GM23338 (cell line): ENCODE results near the gene XPNPEP3. TPM values are rescaled to one million over a fixed set of nuclear protein-coding genes. Genes with fewer than 3 reads are reported as not detected.
"Not testable (repeated sequence)": the region's sequence is repeated elsewhere in the genome, so short reads cannot be mapped to it uniquely, and the experiment has no call there.

Source experiments
- ATAC-seq: fragments of 200-7000 bp; cut with Tn5 transposase; 3 replicates; pipeline ENCODE4 v1.9.1; 2020
- DNase-seq: peaks from one replicate; pipeline ENCODE4 v3.0.0-alpha.2; 2015; ENCODE audit warnings: low spot score
- H2AFZ ChIP-seq: fragments of 200-600 bp; sonication (generic); 2 replicates; pipeline ENCODE4 v1.8.0; 2016; ENCODE audit warnings: antibody characterized with exemption, mild to moderate bottlenecking, moderate library complexity
- H3F3A ChIP-seq: fragments of 200-600 bp; sonication (generic); replicated peaks from 2 replicates; pipeline ENCODE4 v1.8.0; 2017; ENCODE audit warnings: antibody characterized with exemption, mixed run types, low read depth
- H3K27ac ChIP-seq: fragments of 200-600 bp; sonication (generic); 2 replicates; pipeline ENCODE4 v1.6.1; 2016; ENCODE audit warnings: low read depth
- H3K27me3 ChIP-seq: fragments of 200-600 bp; sonication (generic); 2 replicates; pipeline ENCODE4 v1.8.0; 2016; ENCODE audit warnings: mild to moderate bottlenecking, mixed run types, moderate library complexity; ENCODE audit not compliant: insufficient read depth
- H3K36me3 ChIP-seq: fragments of 200-600 bp; sonication (generic); 2 replicates; pipeline ENCODE4 v1.8.0; 2016; ENCODE audit warnings: mild to moderate bottlenecking; ENCODE audit not compliant: insufficient read depth
- H3K4me1 ChIP-seq: fragments of 200-600 bp; sonication (generic); 2 replicates; pipeline ENCODE4 v1.8.0; 2016; ENCODE audit warnings: mild to moderate bottlenecking, moderate library complexity; ENCODE audit not compliant: insufficient read depth
- H3K4me2 ChIP-seq: fragments of 200-600 bp; sonication (generic); 2 replicates; pipeline ENCODE4 v1.7.1; 2017; ENCODE audit warnings: mixed run types
- H3K4me3 ChIP-seq: fragments of 200-600 bp; sonication (generic); 2 replicates; pipeline ENCODE4 v1.6.1; 2016; ENCODE audit warnings: mixed run types
- H3K79me2 ChIP-seq: fragments of 200-600 bp; sonication (generic); replicated peaks from 2 replicates; pipeline ENCODE4 v1.8.0; 2017; ENCODE audit warnings: mild to moderate bottlenecking; ENCODE audit not compliant: insufficient read depth
- H3K9me2 ChIP-seq: fragments of 200-600 bp; sonication (generic); 2 replicates; pipeline ENCODE4 v1.8.0; 2017; ENCODE audit not compliant: insufficient read depth
- H4K20me1 ChIP-seq: fragments of 200-600 bp; sonication (generic); replicated peaks from 2 replicates; pipeline ENCODE4 v1.8.0; 2017; ENCODE audit warnings: mild to moderate bottlenecking; ENCODE audit not compliant: insufficient read depth
- H3K27ac Mint-ChIP-seq: 2 replicates; pipeline ENCODE4 v1.8.0; 2020; ENCODE audit warnings: inconsistent platforms, mild to moderate bottlenecking, moderate library complexity, mixed read lengths
- H3K27me3 Mint-ChIP-seq: 3 replicates; pipeline ENCODE4 v1.8.0; 2022; ENCODE audit warnings: low read depth, mild to moderate bottlenecking, moderate library complexity, mixed read lengths, inconsistent platforms; ENCODE audit not compliant: insufficient read depth, poor library complexity
- H3K36me3 Mint-ChIP-seq: 3 replicates; pipeline ENCODE4 v1.8.0; 2021; ENCODE audit warnings: low read depth, mild to moderate bottlenecking, inconsistent platforms, moderate library complexity, mixed read lengths
- H3K4me1 Mint-ChIP-seq: 3 replicates; pipeline ENCODE4 v1.8.0; 2020; ENCODE audit warnings: mild to moderate bottlenecking, inconsistent platforms, mixed read lengths
- H3K4me3 Mint-ChIP-seq: 3 replicates; pipeline ENCODE4 v1.8.0; 2021; ENCODE audit warnings: moderate library complexity, mild to moderate bottlenecking, inconsistent platforms, mixed read lengths
- H3K9me3 Mint-ChIP-seq: 3 replicates; pipeline ENCODE4 v1.8.0; 2020; ENCODE audit warnings: moderate library complexity, mild to moderate bottlenecking, inconsistent platforms, mixed read lengths
- CREB1 ChIP-seq: fragments of 250-450 bp; sonication (Bioruptor Pico); IDR thresholded peaks from 2 replicates; pipeline ENCODE4 v1.5.0; 2020; ENCODE audit warnings: low read depth, mild to moderate bottlenecking, moderate library complexity
- CTCF ChIP-seq, 2 experiments: fragments of 200-600 bp in 1 of 2; sonication (generic) in 1 of 2; conservative IDR thresholded peaks; 2 replicates each; pipeline versions ENCODE4 v1.5.1 to v1.6.1; 2016 to 2017; ENCODE audit warnings: antibody characterized with exemption in 2 of 2, low read depth in 2 of 2, mild to moderate bottlenecking in 2 of 2, moderate library complexity in 1 of 2
- EZH2phosphoT487 ChIP-seq: fragments of 200-600 bp; sonication (generic); IDR thresholded peaks from one replicate; pipeline ENCODE4 v1.8.1; 2018; ENCODE audit warnings: antibody characterized with exemption; ENCODE audit not compliant: unreplicated experiment
- POLR2AphosphoS5 ChIP-seq: IDR thresholded peaks from 2 replicates; pipeline ENCODE4 v1.6.1; 2016; ENCODE audit warnings: antibody characterized with exemption, low read depth
- STAT1 ChIP-seq: IDR thresholded peaks from one replicate; pipeline ENCODE4 v1.6.1; 2016; ENCODE audit warnings: antibody characterized with exemption; ENCODE audit not compliant: unreplicated experiment
- polyA plus RNA-seq: library from polyadenylated mRNA; unstranded; fragments of >200 nt; fragmentation: Nextera tagmentation; extraction: Ambion mirVana; gene quantifications from 2 replicates; pipeline ENCODE4 v1.2.1, GENCODE V29; 2016
- total RNA-seq: library from RNA; depleted of rRNA; stranded (reverse); fragments of >200 nt; shearing (Covaris generic); gene quantifications from 2 replicates; pipeline ENCODE4 v1.2.3, GENCODE V29; 2014

XPNPEP3 gene
- total and polyA plus RNA-seq, 2 experiments from 2014 or later: 11.6 to 19.5 TPM

GRCh38 chr22:40844951-40845350 lies 12.0 kb upstream of the XPNPEP3 start:
- H3K4me2 ChIP-seq: no peak overlapping the region
- H3K9me2 ChIP-seq: no peaks in the 10 kb centered on the region
- H2AFZ ChIP-seq: no peak overlapping the region
- no peak overlapping the region for H3K27ac ChIP-seq
- ATAC-seq (no peak), DNase-seq (no peak)
- H3K9me3 Mint-ChIP-seq: no peaks in the 10 kb centered on the region
- H3K79me2 ChIP-seq: peaks cover 95% of the 10 kb centered on the region
- peaks cover 81% of the 10 kb centered on the region for H3K36me3 Mint-ChIP-seq
- H3K27me3 ChIP-seq: no peaks in the 10 kb centered on the region
- no peaks in the 10 kb centered on the region for H3K27me3 Mint-ChIP-seq
- no peaks in the 10 kb centered on the region for H3K4me1 Mint-ChIP-seq
- H4K20me1 ChIP-seq: peaks cover 24% of the 10 kb centered on the region; the same call in 1 of the 2 replicates
- TF ChIP-seq POLR2AphosphoS5 (no peak), EZH2phosphoT487 (no peak), STAT1 (no peak), CREB1 (no peak)
- no peak overlapping the region for H3K27ac Mint-ChIP-seq
- no peaks in the 10 kb centered on the region for H3F3A ChIP-seq
- H3K4me1 ChIP-seq: no peaks in the 10 kb centered on the region
- H3K36me3 ChIP-seq: peaks cover 63% of the 10 kb centered on the region; the same call in 1 of the 2 replicates
- H3K4me3 ChIP-seq: no peak overlapping the region
- no peak overlapping the region for H3K4me3 Mint-ChIP-seq

- H3K27ac ChIP-seq, H3K9me3 Mint-ChIP-seq, H3K4me3 ChIP-seq, H3K27me3 Mint-ChIP-seq, H3K9me2 ChIP-seq, H3K4me2 ChIP-seq, H3K4me1 Mint-ChIP-seq, ATAC-seq, H3K27ac Mint-ChIP-seq, H3K27me3 ChIP-seq, H3K4me1 ChIP-seq, H3K4me3 Mint-ChIP-seq, H2AFZ ChIP-seq, DNase-seq, H3F3A ChIP-seq: not testable (repeated sequence)
- peaks cover 24% of the 10 kb centered on the region; the same call in 1 of the 2 replicates for H4K20me1 ChIP-seq
- H3K79me2 ChIP-seq: peaks cover 96% of the 10 kb centered on the region
- peaks cover 79% of the 10 kb centered on the region for H3K36me3 Mint-ChIP-seq
- peaks cover 58% of the 10 kb centered on the region; the same call in 1 of the 2 replicates for H3K36me3 ChIP-seq
These were observed 11.1 kb upstream of the XPNPEP3 start for GRCh38 chr22:40845816-40846215.

GRCh38 chr22:40853333-40853732 lies 3.6 kb upstream of the XPNPEP3 start:
- H3K9me3 Mint-ChIP-seq: no peaks in the 10 kb centered on the region
- Histone ChIP-seq H4K20me1 (peaks cover 26% of the 10 kb centered on the region), H3K4me2 (peak overlapping the region; percentile 90; the same call in 1 of the 2 replicates), H3K27ac (peak overlapping the region; percentile 34; the same call in 1 of the 2 replicates), H3K4me1 (peaks cover 29% of the 10 kb centered on the region), H3K36me3 (peaks cover 15% of the 10 kb centered on the region; the same call in 1 of the 2 replicates), H2AFZ (no peak overlapping the region), H3K79me2 (peaks cover 94% of the 10 kb centered on the region), H3F3A (no peaks in the 10 kb centered on the region; the same call in 1 of the 2 replicates), H3K27me3 (no peaks in the 10 kb centered on the region), H3K4me3 (no peak overlapping the region), H3K9me2 (no peaks in the 10 kb centered on the region)
- H3K4me1 Mint-ChIP-seq: peaks cover 20% of the 10 kb centered on the region; the same call in 2 of the 3 replicates
- ATAC-seq: no peak
- peaks cover 6% of the 10 kb centered on the region for H3K27me3 Mint-ChIP-seq
- no peak for TF ChIP-seq POLR2AphosphoS5
- TF ChIP-seq CTCF (conservative IDR thresholded peaks at IDR 0.05; ENCODE audit: low read depth in 2 of 2): no peak
- peak overlapping the region; percentile 30; the same call in 2 of the 3 replicates for H3K4me3 Mint-ChIP-seq
- peaks cover 24% of the 10 kb centered on the region for H3K36me3 Mint-ChIP-seq
- DNase-seq: no peak
- H3K27ac Mint-ChIP-seq: peak overlapping the region; percentile 61
